Neural crest cell (in vitro differentiated cells): ENCODE data around the gene EGR2. TPM values are rescaled to one million over a fixed set of nuclear protein-coding genes. Genes with fewer than 3 reads are reported as not detected.

Experiments used
- DNase-seq: peaks from one replicate; pipeline ENCODE4 v3.0.0; 2021; ENCODE audit warnings: low read depth, mixed read lengths, low spot score
- H3K27ac Mint-ChIP-seq: one replicate; pipeline ENCODE4 v1.8.0; 2021; ENCODE audit warnings: mild to moderate bottlenecking, mixed read lengths; ENCODE audit not compliant: unreplicated experiment
- H3K27me3 Mint-ChIP-seq: 2 replicates; pipeline ENCODE4 v1.8.0; 2021; ENCODE audit warnings: low read depth, mild to moderate bottlenecking, mixed read lengths
- H3K36me3 Mint-ChIP-seq: 2 replicates; pipeline ENCODE4 v1.8.0; 2021; ENCODE audit warnings: low read depth, mild to moderate bottlenecking, mixed read lengths
- H3K4me1 Mint-ChIP-seq: 2 replicates; pipeline ENCODE4 v1.8.0; 2021; ENCODE audit warnings: mixed read lengths
- H3K4me3 Mint-ChIP-seq: one replicate; pipeline ENCODE4 v1.8.0; 2021; ENCODE audit warnings: mild to moderate bottlenecking, mixed read lengths
- H3K9me3 Mint-ChIP-seq: 2 replicates; pipeline ENCODE4 v1.8.0; 2021; ENCODE audit warnings: mixed read lengths
- total RNA-seq: library from RNA; stranded (reverse); gene quantifications from 2 replicates; pipeline ENCODE4 v1.2.1, GENCODE V29; 2021
- TF ChIP-seq, protein P1 (sequence below): fragments of 200-600 bp; sonication (generic); conservative IDR thresholded peaks from 2 replicates; pipeline ENCODE4 v1.5.0; 2021; ENCODE audit warnings: antibody characterized with exemption, mild to moderate bottlenecking

The EGR2 gene
- total RNA-seq, 1 donor from 2014 or later: 14.2 TPM

- Mint-ChIP-seq H3K27me3 (no peaks in the 10 kb centered on the region), H3K27ac (peak overlapping the region; percentile 88), H3K4me3 (no peak overlapping the region), H3K4me1 (peaks cover 62% of the 10 kb centered on the region), H3K9me3 (peaks cover 4% of the 10 kb centered on the region), H3K36me3 (peaks cover 4% of the 10 kb centered on the region)
- no peak for DNase-seq
- TF ChIP-seq, protein P1, sequence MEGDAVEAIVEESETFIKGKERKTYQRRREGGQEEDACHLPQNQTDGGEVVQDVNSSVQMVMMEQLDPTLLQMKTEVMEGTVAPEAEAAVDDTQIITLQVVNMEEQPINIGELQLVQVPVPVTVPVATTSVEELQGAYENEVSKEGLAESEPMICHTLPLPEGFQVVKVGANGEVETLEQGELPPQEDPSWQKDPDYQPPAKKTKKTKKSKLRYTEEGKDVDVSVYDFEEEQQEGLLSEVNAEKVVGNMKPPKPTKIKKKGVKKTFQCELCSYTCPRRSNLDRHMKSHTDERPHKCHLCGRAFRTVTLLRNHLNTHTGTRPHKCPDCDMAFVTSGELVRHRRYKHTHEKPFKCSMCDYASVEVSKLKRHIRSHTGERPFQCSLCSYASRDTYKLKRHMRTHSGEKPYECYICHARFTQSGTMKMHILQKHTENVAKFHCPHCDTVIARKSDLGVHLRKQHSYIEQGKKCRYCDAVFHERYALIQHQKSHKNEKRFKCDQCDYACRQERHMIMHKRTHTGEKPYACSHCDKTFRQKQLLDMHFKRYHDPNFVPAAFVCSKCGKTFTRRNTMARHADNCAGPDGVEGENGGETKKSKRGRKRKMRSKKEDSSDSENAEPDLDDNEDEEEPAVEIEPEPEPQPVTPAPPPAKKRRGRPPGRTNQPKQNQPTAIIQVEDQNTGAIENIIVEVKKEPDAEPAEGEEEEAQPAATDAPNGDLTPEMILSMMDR: no peak
These were observed 46.5 kb downstream of the EGR2 start for GRCh38 chr10:62769574-62770242.

GRCh38 chr10:62766386-62766785 is 49.8 kb downstream of the EGR2 start:
- DNase-seq: no peak
- Mint-ChIP-seq H3K9me3 (no peaks in the 10 kb centered on the region), H3K36me3 (no peaks in the 10 kb centered on the region), H3K27ac (no peak overlapping the region), H3K4me3 (no peak overlapping the region), H3K4me1 (peaks cover 65% of the 10 kb centered on the region), H3K27me3 (no peaks in the 10 kb centered on the region)
- TF ChIP-seq, protein P1: no peak

DNA sequence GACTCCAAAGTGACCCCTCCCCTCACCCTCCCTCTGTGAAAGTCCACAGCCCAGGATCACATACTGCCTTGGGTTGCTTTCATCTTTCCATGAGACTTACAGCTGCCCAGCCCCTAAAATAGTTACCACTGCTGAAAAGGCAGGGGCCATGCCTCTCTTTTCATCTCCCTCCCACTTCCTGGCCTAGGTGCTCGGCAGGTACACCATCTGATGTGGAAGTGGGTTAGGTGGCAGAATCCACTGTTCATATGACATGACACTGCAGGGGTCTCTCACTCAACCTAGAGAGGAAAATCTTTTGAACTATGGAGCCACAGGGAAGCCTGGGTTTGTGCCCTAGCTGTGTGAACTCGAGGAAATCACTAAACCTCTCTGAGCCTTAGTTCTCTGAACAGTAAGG is 50.4 kb downstream of the EGR2 start:
- Mint-ChIP-seq H3K27ac (no peak overlapping the region), H3K9me3 (no peaks in the 10 kb centered on the region), H3K36me3 (no peaks in the 10 kb centered on the region), H3K4me3 (no peak overlapping the region), H3K27me3 (no peaks in the 10 kb centered on the region), H3K4me1 (peaks cover 67% of the 10 kb centered on the region)
- TF ChIP-seq, protein P1: no peak
- DNase-seq: no peak

- Mint-ChIP-seq H3K27ac (no peak overlapping the region), H3K36me3 (no peaks in the 10 kb centered on the region), H3K4me1 (peaks cover 67% of the 10 kb centered on the region), H3K9me3 (no peaks in the 10 kb centered on the region), H3K27me3 (no peaks in the 10 kb centered on the region), H3K4me3 (no peak overlapping the region)
- no peak for DNase-seq
- TF ChIP-seq, protein P1: no peak
These were observed 52.2 kb downstream of the EGR2 start for GRCh38 chr10:62764011-62764410.

GRCh38 chr10:62763155-62763554 is 53.0 kb downstream of the EGR2 start:
- TF ChIP-seq, protein P1: no peak
- Mint-ChIP-seq H3K27ac (no peak overlapping the region), H3K4me3 (no peak overlapping the region), H3K4me1 (peaks cover 66% of the 10 kb centered on the region), H3K27me3 (no peaks in the 10 kb centered on the region), H3K9me3 (no peaks in the 10 kb centered on the region), H3K36me3 (no peaks in the 10 kb centered on the region)
- no peak for DNase-seq

Other genes with a start within 250 kb of the EGR2 start
- gene ADO, start 11.6 kb downstream of the EGR2 start, total RNA-seq: 41.0 TPM in 2 replicates